GM13977 (cell line): ENCODE results near the gene MSL3.

ENCODE experiments used
- DNase-seq: peaks from one replicate; pipeline ENCODE4 v3.0.0; 2012; ENCODE audit warnings: low spot score
- in situ Hi-C: fragments of 300-500 bp; cut with MboI; formaldehyde crosslinking; loops from one replicate; pipeline ENCODE4 v1.12.0; 2022; ENCODE audit warnings: low sequenced_read_pairs, low pct_unique_long_range_greater_than_20kb, mixed read lengths, inconsistent platforms; ENCODE audit not compliant: unreplicated experiment
- TF ChIP-seq, protein P1 (sequence below): IDR thresholded peaks from 2 replicates; pipeline ENCODE4 v1.5.1; 2012; ENCODE audit warnings: mild to moderate bottlenecking, control low read depth; ENCODE audit not compliant: insufficient read depth; ENCODE audit errors: extremely low read depth, missing control alignments

The MSL3 gene, protein sequence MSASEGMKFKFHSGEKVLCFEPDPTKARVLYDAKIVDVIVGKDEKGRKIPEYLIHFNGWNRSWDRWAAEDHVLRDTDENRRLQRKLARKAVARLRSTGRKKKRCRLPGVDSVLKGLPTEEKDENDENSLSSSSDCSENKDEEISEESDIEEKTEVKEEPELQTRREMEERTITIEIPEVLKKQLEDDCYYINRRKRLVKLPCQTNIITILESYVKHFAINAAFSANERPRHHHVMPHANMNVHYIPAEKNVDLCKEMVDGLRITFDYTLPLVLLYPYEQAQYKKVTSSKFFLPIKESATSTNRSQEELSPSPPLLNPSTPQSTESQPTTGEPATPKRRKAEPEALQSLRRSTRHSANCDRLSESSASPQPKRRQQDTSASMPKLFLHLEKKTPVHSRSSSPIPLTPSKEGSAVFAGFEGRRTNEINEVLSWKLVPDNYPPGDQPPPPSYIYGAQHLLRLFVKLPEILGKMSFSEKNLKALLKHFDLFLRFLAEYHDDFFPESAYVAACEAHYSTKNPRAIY

DNA sequence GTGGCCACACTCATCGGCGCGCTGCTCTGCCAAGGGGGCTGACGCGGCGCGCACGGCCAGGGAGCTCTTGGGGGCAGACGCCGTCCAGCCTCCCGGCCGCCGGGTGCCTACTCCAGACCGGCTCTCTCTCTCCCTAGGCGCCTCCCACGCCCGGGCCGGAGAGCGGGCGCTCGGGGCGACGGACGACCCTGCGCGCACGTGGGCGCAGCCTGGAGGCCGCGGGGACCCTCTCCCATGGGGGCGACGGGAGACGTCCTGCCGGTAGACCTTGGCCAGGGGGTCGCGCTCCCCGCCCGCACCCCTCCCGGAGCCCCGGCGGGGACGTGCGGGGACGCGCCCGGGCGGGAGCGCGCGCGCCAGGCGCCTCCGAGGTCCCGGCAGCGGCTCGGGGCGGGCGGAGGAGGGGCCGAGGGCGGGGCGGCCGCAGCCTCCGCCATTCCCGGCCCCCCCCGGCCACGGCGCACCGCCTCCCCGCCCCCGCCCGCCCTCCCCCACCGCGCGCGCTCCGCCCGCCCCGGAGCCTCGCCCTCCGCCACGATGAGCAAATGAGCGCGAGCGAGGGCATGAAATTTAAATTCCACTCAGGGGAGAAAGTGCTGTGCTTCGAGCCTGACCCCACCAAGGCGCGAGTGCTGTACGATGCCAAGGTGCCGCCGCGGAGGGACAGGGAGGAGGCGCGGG lies at the start of gene MSL3:
TSS of gene MSL3 (plus strand) at position 519 of the 681 bp plus-strand sequence. CDS start at position 546, 27 bp downstream.
- TF ChIP-seq, protein P1, sequence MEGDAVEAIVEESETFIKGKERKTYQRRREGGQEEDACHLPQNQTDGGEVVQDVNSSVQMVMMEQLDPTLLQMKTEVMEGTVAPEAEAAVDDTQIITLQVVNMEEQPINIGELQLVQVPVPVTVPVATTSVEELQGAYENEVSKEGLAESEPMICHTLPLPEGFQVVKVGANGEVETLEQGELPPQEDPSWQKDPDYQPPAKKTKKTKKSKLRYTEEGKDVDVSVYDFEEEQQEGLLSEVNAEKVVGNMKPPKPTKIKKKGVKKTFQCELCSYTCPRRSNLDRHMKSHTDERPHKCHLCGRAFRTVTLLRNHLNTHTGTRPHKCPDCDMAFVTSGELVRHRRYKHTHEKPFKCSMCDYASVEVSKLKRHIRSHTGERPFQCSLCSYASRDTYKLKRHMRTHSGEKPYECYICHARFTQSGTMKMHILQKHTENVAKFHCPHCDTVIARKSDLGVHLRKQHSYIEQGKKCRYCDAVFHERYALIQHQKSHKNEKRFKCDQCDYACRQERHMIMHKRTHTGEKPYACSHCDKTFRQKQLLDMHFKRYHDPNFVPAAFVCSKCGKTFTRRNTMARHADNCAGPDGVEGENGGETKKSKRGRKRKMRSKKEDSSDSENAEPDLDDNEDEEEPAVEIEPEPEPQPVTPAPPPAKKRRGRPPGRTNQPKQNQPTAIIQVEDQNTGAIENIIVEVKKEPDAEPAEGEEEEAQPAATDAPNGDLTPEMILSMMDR: no peak
- in situ Hi-C loops: loop anchor here (25.0 kb wide), 1 partner anchor 621 kb away; no protein-coding TSS in a partner anchor
- peak; percentile 82 for DNase-seq

DNA sequence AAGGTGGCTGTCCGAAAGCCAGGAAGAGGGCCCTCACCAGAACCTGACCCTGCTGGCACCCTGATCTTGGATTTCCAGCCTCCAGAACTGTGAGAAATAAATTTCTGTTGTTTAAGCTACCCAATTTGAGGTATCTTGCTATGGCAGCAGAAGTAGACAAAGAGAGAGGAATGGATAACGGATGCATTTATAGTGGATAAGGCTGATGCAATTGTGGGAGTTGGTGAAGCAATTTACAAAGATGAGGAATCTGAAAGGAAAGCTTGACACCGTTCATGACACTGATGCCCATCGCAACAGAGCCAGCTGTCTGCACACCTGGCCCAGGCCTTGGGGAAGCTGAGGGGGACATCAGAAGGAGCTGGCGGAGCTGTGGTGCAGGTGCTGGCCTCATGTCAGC lies 35.7 kb upstream of the MSL3 start:
- DNase-seq: no peak
- in situ Hi-C loops: no loop called here
- TF ChIP-seq, protein P1: no peak

DNA sequence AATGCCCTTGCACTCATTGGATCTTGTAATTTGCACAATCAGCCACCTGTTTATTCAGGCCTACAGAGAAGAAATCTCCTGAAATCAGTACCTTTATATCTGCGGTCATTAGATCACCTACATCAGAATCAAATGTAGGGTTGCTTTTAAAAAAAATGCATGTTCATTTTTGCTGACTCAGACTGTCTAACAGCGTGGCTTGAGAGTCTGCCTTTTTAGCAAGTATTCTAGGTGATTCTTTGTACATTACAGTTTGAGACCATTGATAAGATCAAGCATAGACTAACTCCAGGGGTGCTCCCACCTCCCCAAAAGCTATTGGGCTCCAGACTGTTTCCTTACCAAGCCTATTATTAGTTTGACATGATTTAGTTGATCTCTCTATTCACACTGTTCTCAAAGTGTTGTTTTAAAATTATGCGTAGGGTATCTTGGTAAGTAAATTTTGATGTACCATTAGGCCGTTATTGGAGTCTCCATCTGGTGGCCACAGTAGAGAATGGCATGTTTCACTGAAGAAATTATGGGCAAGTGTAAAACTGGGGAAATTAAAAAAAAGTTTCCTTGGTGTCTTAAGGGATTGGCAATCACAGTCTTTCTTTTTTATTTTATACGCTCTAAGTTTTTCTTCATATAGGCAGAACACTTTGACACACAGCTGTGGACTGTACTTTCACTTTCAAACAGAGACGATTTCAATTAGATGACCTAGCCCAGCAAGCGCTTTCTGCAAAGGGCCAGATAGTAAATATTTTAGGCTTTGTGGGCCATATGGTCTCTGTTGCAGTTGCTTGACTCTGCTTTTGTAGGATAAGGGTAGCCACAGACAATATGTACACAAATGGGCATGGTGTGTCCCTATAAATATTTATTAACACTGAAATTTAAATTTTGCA lies 33.7 kb upstream of the MSL3 start:
- DNase-seq: peak; percentile 40
- in situ Hi-C loops: no loop called here
- TF ChIP-seq, protein P1: peak; percentile 70

DNA sequence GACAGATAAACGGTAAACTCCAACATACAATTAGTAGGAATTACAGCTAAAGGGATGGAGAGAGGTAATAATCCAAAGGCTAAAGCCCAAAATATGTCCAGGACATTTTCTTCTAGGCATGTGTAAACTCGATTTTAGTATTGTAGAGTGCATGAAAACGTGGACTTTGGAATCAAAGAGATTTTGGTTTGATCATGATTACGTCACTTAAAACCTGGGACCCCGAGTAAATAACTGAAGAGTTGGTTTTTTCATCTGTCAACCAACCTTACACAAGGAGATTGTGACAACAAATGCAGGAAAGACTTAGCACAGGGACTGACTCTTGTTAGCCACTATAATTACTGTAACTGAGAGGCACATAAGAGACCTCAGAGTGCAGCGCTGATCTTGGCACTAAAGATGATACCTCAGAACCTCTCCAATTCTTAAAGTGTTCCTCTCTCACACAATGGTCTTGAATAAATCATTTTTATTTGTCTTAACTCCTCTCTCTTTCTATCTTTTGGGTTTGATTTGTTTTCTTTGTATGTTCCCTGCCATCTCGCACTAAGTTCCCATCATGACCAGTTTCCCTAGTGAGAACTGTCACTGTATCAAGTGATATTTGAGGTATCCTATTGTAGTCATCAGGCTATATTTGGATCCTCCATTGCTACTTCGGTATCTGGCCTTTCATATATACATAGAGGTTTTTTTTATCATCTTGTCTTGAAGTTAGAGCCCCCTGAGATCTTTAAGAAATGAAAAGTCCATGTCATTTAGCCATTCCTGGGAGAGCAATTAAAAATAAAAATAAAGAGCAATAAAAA lies 32.2 kb upstream of the MSL3 start:
- TF ChIP-seq, protein P1: no peak
- DNase-seq: no peak
- in situ Hi-C loops: no loop called here

DNA sequence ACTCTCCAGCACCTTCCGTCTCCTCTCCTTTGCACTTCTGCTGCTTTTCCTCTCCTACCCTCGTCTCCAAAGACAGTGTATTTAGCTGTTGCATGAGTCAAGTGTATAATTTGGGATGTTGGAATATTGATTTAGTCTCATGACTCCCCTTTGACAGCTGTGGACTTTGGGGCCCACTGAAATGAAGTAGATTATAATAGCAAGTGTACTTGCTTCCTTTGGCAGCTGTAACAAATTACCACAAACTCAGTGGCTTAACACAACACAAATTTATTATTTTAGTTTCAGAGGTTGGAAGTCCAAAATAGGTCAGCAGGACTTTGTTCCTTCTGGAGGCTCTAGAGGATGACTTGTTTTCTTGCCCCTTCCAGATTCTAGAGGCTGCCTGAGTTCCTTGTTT lies 29.5 kb upstream of the MSL3 start:
- no peak for DNase-seq
- in situ Hi-C loops: no loop called here
- TF ChIP-seq, protein P1: no peak
